Neural cell (in vitro differentiated cells): ENCODE data around the gene DDHD1. TPM values are rescaled to one million over a fixed set of nuclear protein-coding genes. Genes with fewer than 3 reads are reported as not detected.

Experiments used
- H2AFZ ChIP-seq: fragments of 200-600, 300-800 bp; sonication (generic), shearing (Covaris generic); 2 replicates; pipeline ENCODE4 v1.6.0; 2014; ENCODE audit warnings: low read depth, mild to moderate bottlenecking, antibody characterized with exemption, low read length, moderate library complexity
- H3F3A ChIP-seq: fragments of 200-600 bp; shearing (Covaris generic); 2 replicates; pipeline ENCODE4 v1.6.1; 2016; ENCODE audit warnings: mild to moderate bottlenecking, moderate library complexity, mixed read lengths, antibody characterized with exemption, low read length; ENCODE audit not compliant: insufficient read depth, poor library complexity, severe bottlenecking
- H3K27ac ChIP-seq: fragments of 200-600, 300-800 bp; sonication (generic), shearing (Covaris generic); 2 replicates; pipeline ENCODE4 v1.5.1; 2014; ENCODE audit warnings: mild to moderate bottlenecking, low read length, moderate library complexity
- H3K27me3 ChIP-seq: fragments of 300-800, 200-600 bp; sonication (generic), shearing (Covaris generic); 2 replicates; pipeline ENCODE4 v1.6.0; 2014; ENCODE audit warnings: mild to moderate bottlenecking, low read depth, low read length, moderate library complexity; ENCODE audit not compliant: insufficient read depth
- H3K36me3 ChIP-seq: fragments of 300-800, 200-600 bp; sonication (generic), shearing (Covaris generic); 2 replicates; pipeline ENCODE4 v1.5.1; 2014; ENCODE audit warnings: mild to moderate bottlenecking, antibody characterized with exemption, low read length, moderate library complexity; ENCODE audit not compliant: insufficient read depth
- H3K4me2 ChIP-seq: fragments of 300-800, 200-600 bp; sonication (generic), shearing (Covaris generic); 2 replicates; pipeline ENCODE4 v1.6.0; 2014; ENCODE audit warnings: mild to moderate bottlenecking, low read length
- H3K4me3 ChIP-seq: fragments of 300-800, 200-600 bp; sonication (generic), shearing (Covaris generic); 2 replicates; pipeline ENCODE4 v1.5.1; 2014; ENCODE audit warnings: mild to moderate bottlenecking, low read length, moderate library complexity
- H3K79me2 ChIP-seq: fragments of 200-600 bp; shearing (Covaris generic); replicated peaks from 2 replicates; pipeline ENCODE4 v1.6.0; 2014; ENCODE audit warnings: mild to moderate bottlenecking, low read length, moderate library complexity; ENCODE audit not compliant: insufficient read depth
- H3K9ac ChIP-seq: fragments of 300-800, 200-600 bp; sonication (generic), shearing (Covaris generic); 2 replicates; pipeline ENCODE4 v1.6.1; 2016; ENCODE audit warnings: mild to moderate bottlenecking, low read length, mixed read lengths
- H3K9me2 ChIP-seq: fragments of 200-600 bp; shearing (Covaris generic); 2 replicates; pipeline ENCODE4 v1.6.1; 2016; ENCODE audit warnings: mild to moderate bottlenecking, low read length, mixed read lengths; ENCODE audit not compliant: insufficient read depth
- H3K9me3 ChIP-seq: fragments of 200-600, 300-800 bp; sonication (generic), shearing (Covaris generic); 2 replicates; pipeline ENCODE4 v1.6.1; 2016; ENCODE audit warnings: mild to moderate bottlenecking, mixed run types, low read length, moderate library complexity, mixed read lengths
- H4K20me1 ChIP-seq: fragments of 200-600 bp; shearing (Covaris generic); 2 replicates; pipeline ENCODE4 v1.6.1; 2016; ENCODE audit warnings: mild to moderate bottlenecking, mixed run types; ENCODE audit not compliant: insufficient read depth
- EP300 ChIP-seq: fragments of 450-650 bp; conservative IDR thresholded peaks from 2 replicates; pipeline ENCODE4 v1.6.1; 2014; ENCODE audit warnings: antibody characterized with exemption, mild to moderate bottlenecking, moderate library complexity; ENCODE audit not compliant: poor library complexity, severe bottlenecking
- EZH2 ChIP-seq: fragments of 200-600, 300-800 bp; shearing (Covaris generic), sonication (generic); IDR thresholded peaks from 2 replicates; pipeline ENCODE4 v1.6.1; 2014; ENCODE audit warnings: antibody characterized with exemption, low read length, borderline replicate concordance, mild to moderate bottlenecking; ENCODE audit not compliant: insufficient read depth, poor library complexity, severe bottlenecking
- MXI1 ChIP-seq: fragments of 450-650 bp; conservative IDR thresholded peaks from 2 replicates; pipeline ENCODE4 v1.6.1; 2014; ENCODE audit warnings: antibody characterized with exemption, mild to moderate bottlenecking; ENCODE audit not compliant: poor library complexity, severe bottlenecking
- POLR2AphosphoS5 ChIP-seq: IDR thresholded peaks from 2 replicates; pipeline ENCODE4 v1.6.1; 2012
- RAD21 ChIP-seq: fragments of 450-650 bp; conservative IDR thresholded peaks from 2 replicates; pipeline ENCODE4 v1.6.1; 2014; ENCODE audit warnings: antibody characterized with exemption, mild to moderate bottlenecking, moderate library complexity
- SMC3 ChIP-seq: fragments of 450-650 bp; conservative IDR thresholded peaks from 2 replicates; pipeline ENCODE4 v1.6.1; 2014; ENCODE audit warnings: antibody characterized with exemption, mild to moderate bottlenecking, moderate library complexity; ENCODE audit not compliant: poor library complexity
- TAF1 ChIP-seq: IDR thresholded peaks from 2 replicates; pipeline ENCODE4 v1.6.1; 2012; ENCODE audit warnings: low read depth
- polyA plus RNA-seq: library from polyadenylated mRNA; depleted of rRNA; stranded (reverse); fragments of >200 nt; gene quantifications from 2 replicates; pipeline ENCODE4 v1.2.3, GENCODE V29; 2014
- TF ChIP-seq, protein P1 (sequence below): IDR thresholded peaks from 2 replicates; pipeline ENCODE4 v1.6.1; 2012; ENCODE audit warnings: borderline replicate concordance
- TF ChIP-seq, protein P2 (sequence below): fragments of 450-650 bp; IDR thresholded peaks from 2 replicates; pipeline ENCODE4 v1.5.1; 2014; ENCODE audit warnings: antibody characterized with exemption, mild to moderate bottlenecking, moderate library complexity; ENCODE audit not compliant: poor library complexity, severe bottlenecking

Gene DDHD1
- polyA plus RNA-seq, 1 donor from 2014 or later: 13.9 TPM

DNA sequence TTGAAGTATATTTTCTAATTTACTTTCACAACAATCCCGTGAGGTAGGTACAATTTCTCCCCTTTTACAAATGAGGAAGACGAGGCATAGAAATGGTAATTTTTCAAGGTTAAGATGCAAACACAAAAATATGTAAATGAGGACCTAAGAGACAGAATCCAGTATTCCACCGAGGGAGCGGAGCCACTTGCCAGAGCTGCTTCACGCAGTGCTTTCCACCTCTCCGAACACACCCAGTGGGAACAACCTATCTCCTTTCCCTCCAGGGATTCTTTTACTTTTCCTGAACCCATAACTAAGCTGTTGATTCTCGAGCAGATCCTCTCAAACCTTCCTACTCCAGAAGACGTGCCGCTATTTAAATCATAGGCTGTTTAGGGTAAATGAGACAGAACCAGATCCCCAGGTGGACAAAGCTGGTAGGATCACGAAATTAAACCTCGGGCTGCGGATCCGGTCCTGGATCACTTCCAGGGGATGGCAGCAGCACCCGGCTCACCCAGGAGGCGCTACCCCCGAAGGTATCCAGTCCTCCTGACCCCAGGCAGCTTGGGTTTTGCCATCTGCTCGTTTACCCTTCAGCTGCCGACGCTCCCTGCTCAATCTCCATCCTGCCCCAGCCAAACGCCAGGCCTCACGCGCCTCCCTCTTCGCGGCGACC lies 1.5 kb downstream of the DDHD1 start:
- no peaks in the 10 kb centered on the region for H3K27me3 ChIP-seq
- H3K4me2 ChIP-seq: peak overlapping the region; percentile 78
- peak overlapping the region; percentile 91 for H3K9ac ChIP-seq
- H3K36me3 ChIP-seq: no peaks in the 10 kb centered on the region
- peaks cover 44% of the 10 kb centered on the region for H3K79me2 ChIP-seq
- H2AFZ ChIP-seq: peak overlapping the region; percentile 46
- H3F3A ChIP-seq: no peaks in the 10 kb centered on the region
- H3K9me2 ChIP-seq: no peaks in the 10 kb centered on the region
- peak; percentile 21 for TF ChIP-seq RAD21
- no peak for TF ChIP-seq MXI1
- TF ChIP-seq EZH2: no peak
- TF ChIP-seq, protein P1, sequence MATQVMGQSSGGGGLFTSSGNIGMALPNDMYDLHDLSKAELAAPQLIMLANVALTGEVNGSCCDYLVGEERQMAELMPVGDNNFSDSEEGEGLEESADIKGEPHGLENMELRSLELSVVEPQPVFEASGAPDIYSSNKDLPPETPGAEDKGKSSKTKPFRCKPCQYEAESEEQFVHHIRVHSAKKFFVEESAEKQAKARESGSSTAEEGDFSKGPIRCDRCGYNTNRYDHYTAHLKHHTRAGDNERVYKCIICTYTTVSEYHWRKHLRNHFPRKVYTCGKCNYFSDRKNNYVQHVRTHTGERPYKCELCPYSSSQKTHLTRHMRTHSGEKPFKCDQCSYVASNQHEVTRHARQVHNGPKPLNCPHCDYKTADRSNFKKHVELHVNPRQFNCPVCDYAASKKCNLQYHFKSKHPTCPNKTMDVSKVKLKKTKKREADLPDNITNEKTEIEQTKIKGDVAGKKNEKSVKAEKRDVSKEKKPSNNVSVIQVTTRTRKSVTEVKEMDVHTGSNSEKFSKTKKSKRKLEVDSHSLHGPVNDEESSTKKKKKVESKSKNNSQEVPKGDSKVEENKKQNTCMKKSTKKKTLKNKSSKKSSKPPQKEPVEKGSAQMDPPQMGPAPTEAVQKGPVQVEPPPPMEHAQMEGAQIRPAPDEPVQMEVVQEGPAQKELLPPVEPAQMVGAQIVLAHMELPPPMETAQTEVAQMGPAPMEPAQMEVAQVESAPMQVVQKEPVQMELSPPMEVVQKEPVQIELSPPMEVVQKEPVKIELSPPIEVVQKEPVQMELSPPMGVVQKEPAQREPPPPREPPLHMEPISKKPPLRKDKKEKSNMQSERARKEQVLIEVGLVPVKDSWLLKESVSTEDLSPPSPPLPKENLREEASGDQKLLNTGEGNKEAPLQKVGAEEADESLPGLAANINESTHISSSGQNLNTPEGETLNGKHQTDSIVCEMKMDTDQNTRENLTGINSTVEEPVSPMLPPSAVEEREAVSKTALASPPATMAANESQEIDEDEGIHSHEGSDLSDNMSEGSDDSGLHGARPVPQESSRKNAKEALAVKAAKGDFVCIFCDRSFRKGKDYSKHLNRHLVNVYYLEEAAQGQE: peak; percentile 34
- TF ChIP-seq EP300: no peak
- peak; percentile 43 for TF ChIP-seq POLR2AphosphoS5
- TF ChIP-seq SMC3: peak; percentile 12
- TF ChIP-seq, protein P2, sequence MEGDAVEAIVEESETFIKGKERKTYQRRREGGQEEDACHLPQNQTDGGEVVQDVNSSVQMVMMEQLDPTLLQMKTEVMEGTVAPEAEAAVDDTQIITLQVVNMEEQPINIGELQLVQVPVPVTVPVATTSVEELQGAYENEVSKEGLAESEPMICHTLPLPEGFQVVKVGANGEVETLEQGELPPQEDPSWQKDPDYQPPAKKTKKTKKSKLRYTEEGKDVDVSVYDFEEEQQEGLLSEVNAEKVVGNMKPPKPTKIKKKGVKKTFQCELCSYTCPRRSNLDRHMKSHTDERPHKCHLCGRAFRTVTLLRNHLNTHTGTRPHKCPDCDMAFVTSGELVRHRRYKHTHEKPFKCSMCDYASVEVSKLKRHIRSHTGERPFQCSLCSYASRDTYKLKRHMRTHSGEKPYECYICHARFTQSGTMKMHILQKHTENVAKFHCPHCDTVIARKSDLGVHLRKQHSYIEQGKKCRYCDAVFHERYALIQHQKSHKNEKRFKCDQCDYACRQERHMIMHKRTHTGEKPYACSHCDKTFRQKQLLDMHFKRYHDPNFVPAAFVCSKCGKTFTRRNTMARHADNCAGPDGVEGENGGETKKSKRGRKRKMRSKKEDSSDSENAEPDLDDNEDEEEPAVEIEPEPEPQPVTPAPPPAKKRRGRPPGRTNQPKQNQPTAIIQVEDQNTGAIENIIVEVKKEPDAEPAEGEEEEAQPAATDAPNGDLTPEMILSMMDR: peak; percentile 53
- no peak for TF ChIP-seq TAF1
- H3K9me3 ChIP-seq: no peaks in the 10 kb centered on the region
- no peaks in the 10 kb centered on the region for H4K20me1 ChIP-seq
- H3K27ac ChIP-seq: peak overlapping the region; percentile 83
- H3K4me3 ChIP-seq: peak overlapping the region; percentile 95

DNA sequence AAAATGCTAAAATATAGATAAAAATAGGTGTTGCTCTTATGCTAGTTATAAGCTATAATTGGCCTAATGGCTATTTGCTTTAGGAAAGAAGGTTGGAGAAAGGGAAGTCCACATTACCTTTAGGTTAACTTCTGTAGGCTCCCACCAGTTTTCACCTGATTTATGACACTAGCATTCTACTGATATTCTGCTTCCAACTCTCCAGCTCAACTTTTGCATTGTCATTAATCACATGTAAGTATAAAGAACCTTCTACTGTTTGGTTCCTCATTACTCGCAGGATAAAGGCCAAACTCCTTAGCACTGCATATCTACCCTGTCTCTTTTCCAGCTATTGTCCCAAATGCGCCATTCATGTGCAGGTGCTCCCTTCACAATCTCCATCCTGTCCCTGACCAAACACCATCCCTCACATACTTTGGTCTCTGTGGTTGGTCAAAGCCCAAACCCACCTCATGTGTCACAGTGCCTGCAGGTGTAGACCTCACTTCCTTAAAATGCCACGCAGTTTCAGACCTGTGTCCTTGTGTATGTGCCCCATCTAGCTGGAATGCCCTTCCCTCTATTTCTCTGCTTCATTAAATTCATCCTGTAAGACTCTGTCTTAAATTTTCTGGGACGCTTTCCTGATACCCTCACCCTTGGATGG lies 3.3 kb downstream of the DDHD1 start:
- Histone ChIP-seq H3K9me2 (no peaks in the 10 kb centered on the region), H4K20me1 (no peaks in the 10 kb centered on the region), H3K27ac (no peak overlapping the region), H3K36me3 (no peaks in the 10 kb centered on the region), H3K4me2 (peak overlapping the region; percentile 78), H3F3A (no peaks in the 10 kb centered on the region), H3K9ac (no peak overlapping the region), H3K79me2 (peaks cover 56% of the 10 kb centered on the region), H3K4me3 (peak overlapping the region; percentile 95), H3K9me3 (no peaks in the 10 kb centered on the region), H3K27me3 (no peaks in the 10 kb centered on the region), H2AFZ (no peak overlapping the region)
- TF ChIP-seq SMC3 (no peak), EZH2 (no peak), EP300 (no peak), RAD21 (no peak), MXI1 (no peak), POLR2AphosphoS5 (no peak), TAF1 (no peak)
- TF ChIP-seq, protein P2: no peak
- TF ChIP-seq, protein P1: no peak
